Astrocyte of the cerebellum (primary cell): ENCODE data around the gene IGHMBP2.

ENCODE experiments used
- DNase-seq: peaks from one replicate; pipeline ENCODE4 v3.0.0-alpha.2; 2011; ENCODE audit warnings: low read depth
- H3K4me3 ChIP-seq: 2 replicates; pipeline ENCODE4 v1.5.1; 2011; ENCODE audit warnings: mild to moderate bottlenecking, low read depth, low read length, moderate library complexity
- CTCF ChIP-seq: IDR thresholded peaks from 2 replicates; pipeline ENCODE4 v1.5.1; 2012; ENCODE audit warnings: low read length, low read depth, moderate library complexity, mild to moderate bottlenecking; ENCODE audit errors: missing control alignments
- in situ Hi-C: cut with HindIII; loops from 2 replicates; pipeline ENCODE4 v1.10.0; 2017; ENCODE audit warnings: low sequenced_read_pairs

The IGHMBP2 gene

GRCh38 chr11:68900835-68901381 lies 2.8 kb upstream of the IGHMBP2 start:
- in situ Hi-C loops = loop anchor here (25.0 kb wide), 1 partner anchor 264 kb away; no protein-coding TSS in a partner anchor
- no peak for DNase-seq
- no peak overlapping the region for H3K4me3 ChIP-seq
- TF ChIP-seq CTCF = no peak

- in situ Hi-C loops = loop anchor here (25.0 kb wide), 1 partner anchor 267 kb away; no protein-coding TSS in a partner anchor
- peak overlapping the region; percentile 89 for H3K4me3 ChIP-seq
- DNase-seq = no peak
- TF ChIP-seq CTCF = no peak
Measured at GRCh38 chr11:68904248-68904847, 657 bp downstream of the IGHMBP2 start.

- in situ Hi-C loops = loop anchor here (25.0 kb wide), 1 partner anchor 268 kb away; no protein-coding TSS in a partner anchor
- TF ChIP-seq CTCF = no peak
- no peak for DNase-seq
- no peak overlapping the region for H3K4me3 ChIP-seq
Measured at GRCh38 chr11:68905421-68906360, 2.0 kb downstream of the IGHMBP2 start.

- in situ Hi-C loops = loop anchor here (25.0 kb wide), 1 partner anchor 271 kb away; no protein-coding TSS in a partner anchor
- no peak overlapping the region for H3K4me3 ChIP-seq
- DNase-seq = no peak
- no peak for TF ChIP-seq CTCF
Measured at GRCh38 chr11:68908273-68908672, 4.6 kb downstream of the IGHMBP2 start.

GRCh38 chr11:68910965-68911364 lies 7.3 kb downstream of the IGHMBP2 start:
- no peak overlapping the region for H3K4me3 ChIP-seq
- TF ChIP-seq CTCF = no peak
- DNase-seq = no peak
- in situ Hi-C loops = loop anchor here (25.0 kb wide), 1 partner anchor 274 kb away; no protein-coding TSS in a partner anchor

- in situ Hi-C loops = loop anchor here (25.0 kb wide), 1 partner anchor 274 kb away; no protein-coding TSS in a partner anchor
- no peak for TF ChIP-seq CTCF
- no peak for DNase-seq
- no peak overlapping the region for H3K4me3 ChIP-seq
Measured at GRCh38 chr11:68911731-68912130, 8.0 kb downstream of the IGHMBP2 start.
